ENCODE data around the gene NUTF2. TPM values are rescaled to one million over a fixed set of nuclear protein-coding genes. Genes with fewer than 3 reads are reported as not detected.
A peak's percentile ranks its signal among the peaks of the same experiment; 100 is the strongest.

NUTF2 gene
- total and polyA plus RNA-seq, 10 of the 15 experiments (the other 5 are each of a cell fraction or from before 2014, with no cell fraction given), result 116 to 342 (median 202) TPM

DNA sequence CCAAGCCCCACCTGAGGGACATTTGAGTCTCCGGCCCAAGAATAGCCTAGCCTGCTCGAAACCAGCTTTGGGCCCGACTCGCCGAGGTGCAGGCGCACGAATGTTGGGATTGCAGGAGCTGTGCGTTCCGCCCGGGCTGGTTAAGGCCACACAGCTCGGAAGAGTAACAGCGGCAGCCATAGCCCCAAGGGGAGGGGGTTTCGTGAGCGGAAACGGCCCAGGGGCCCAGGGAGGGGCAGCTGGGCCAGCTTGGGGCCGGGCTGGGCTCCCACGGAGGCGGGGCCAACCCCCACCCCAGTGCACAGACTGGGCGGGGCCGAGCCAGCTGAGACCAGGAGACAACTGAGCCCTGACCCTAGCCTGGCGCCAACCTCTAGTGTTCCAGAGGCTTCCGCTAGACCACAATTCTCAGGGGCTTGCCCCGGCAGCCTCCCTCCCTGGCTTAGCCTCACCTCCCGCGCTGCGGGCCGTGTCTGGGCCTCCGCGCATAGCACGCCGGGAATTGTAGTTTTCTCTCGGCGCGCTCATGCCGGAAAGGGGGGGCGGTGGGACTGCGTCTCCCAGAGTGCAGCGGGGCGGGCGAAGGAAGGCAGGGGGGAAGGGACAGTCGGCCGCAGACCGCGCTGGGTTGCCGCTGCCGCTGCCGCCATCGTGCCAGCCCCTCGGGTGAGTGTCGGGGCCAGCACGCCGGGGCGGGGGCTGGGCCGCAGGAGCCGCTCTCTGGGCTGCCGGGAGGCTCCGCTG lies at the start of gene NUTF2 (continued):
- 0 out of 2 replicates have a peak, but pooled peaks have one; percentile 7 for TF ChIP-seq NFYB (IDR thresholded peaks at IDR 0.05; ENCODE audit: insufficient read depth, low read depth, low read length)
- 0 out of 2 replicates have a peak, but pooled peaks have one; percentile 28 for TF ChIP-seq ZBED1 (IDR thresholded peaks at IDR 0.05; ENCODE audit: borderline replicate concordance)
- peak; percentile 84 for TF ChIP-seq SREBF1 (IDR thresholded peaks at IDR 0.05; ENCODE audit: low read length)
- no peak for TF ChIP-seq PAX8 (IDR thresholded peaks at IDR 0.05)
- TF ChIP-seq MTA2 (IDR thresholded peaks at IDR 0.05; ENCODE audit: low read depth), result no peak
- TF ChIP-seq CBX5 (IDR thresholded peaks at IDR 0.05; ENCODE audit: low read depth), result no peak
- TF ChIP-seq, protein P1, sequence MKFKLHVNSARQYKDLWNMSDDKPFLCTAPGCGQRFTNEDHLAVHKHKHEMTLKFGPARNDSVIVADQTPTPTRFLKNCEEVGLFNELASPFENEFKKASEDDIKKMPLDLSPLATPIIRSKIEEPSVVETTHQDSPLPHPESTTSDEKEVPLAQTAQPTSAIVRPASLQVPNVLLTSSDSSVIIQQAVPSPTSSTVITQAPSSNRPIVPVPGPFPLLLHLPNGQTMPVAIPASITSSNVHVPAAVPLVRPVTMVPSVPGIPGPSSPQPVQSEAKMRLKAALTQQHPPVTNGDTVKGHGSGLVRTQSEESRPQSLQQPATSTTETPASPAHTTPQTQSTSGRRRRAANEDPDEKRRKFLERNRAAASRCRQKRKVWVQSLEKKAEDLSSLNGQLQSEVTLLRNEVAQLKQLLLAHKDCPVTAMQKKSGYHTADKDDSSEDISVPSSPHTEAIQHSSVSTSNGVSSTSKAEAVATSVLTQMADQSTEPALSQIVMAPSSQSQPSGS (IDR thresholded peaks at IDR 0.05; ENCODE audit: low read length), result no peak
- peak; percentile 24; the same call in 1 of the 3 replicates for TF ChIP-seq POU2F2 (IDR thresholded peaks at IDR 0.05; ENCODE audit: borderline replicate concordance, low read depth, low read length)
- no peak for TF ChIP-seq CEBPZ (IDR thresholded peaks at IDR 0.05; ENCODE audit: low read depth, low read length)
- TF ChIP-seq NFXL1 (IDR thresholded peaks at IDR 0.05; ENCODE audit: borderline replicate concordance), result no peak
- no peak for TF ChIP-seq RFX5 (IDR thresholded peaks at IDR 0.05; ENCODE audit: low read depth, low read length)
- TF ChIP-seq, protein P2, sequence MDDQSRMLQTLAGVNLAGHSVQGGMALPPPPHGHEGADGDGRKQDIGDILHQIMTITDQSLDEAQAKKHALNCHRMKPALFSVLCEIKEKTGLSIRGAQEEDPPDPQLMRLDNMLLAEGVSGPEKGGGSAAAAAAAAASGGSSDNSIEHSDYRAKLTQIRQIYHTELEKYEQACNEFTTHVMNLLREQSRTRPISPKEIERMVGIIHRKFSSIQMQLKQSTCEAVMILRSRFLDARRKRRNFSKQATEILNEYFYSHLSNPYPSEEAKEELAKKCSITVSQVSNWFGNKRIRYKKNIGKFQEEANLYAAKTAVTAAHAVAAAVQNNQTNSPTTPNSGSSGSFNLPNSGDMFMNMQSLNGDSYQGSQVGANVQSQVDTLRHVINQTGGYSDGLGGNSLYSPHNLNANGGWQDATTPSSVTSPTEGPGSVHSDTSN (IDR thresholded peaks at IDR 0.05; ENCODE audit: insufficient replicate concordance, low read depth, low read length), result no peak
- TF ChIP-seq, protein P3, sequence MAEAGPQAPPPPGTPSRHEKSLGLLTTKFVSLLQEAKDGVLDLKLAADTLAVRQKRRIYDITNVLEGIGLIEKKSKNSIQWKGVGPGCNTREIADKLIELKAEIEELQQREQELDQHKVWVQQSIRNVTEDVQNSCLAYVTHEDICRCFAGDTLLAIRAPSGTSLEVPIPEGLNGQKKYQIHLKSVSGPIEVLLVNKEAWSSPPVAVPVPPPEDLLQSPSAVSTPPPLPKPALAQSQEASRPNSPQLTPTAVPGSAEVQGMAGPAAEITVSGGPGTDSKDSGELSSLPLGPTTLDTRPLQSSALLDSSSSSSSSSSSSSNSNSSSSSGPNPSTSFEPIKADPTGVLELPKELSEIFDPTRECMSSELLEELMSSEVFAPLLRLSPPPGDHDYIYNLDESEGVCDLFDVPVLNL (IDR thresholded peaks at IDR 0.05; ENCODE audit: low read depth, low read length), result peak; percentile 66; the same call in 1 of the 2 replicates
- no peak for TF ChIP-seq MYC (IDR thresholded peaks at IDR 0.05; ENCODE audit: insufficient read depth, insufficient read length, insufficient replicate concordance, low read length, severe bottlenecking)
- TF ChIP-seq, protein P4, sequence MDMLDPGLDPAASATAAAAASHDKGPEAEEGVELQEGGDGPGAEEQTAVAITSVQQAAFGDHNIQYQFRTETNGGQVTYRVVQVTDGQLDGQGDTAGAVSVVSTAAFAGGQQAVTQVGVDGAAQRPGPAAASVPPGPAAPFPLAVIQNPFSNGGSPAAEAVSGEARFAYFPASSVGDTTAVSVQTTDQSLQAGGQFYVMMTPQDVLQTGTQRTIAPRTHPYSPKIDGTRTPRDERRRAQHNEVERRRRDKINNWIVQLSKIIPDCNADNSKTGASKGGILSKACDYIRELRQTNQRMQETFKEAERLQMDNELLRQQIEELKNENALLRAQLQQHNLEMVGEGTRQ (IDR thresholded peaks at IDR 0.05; ENCODE audit: borderline replicate concordance, low read depth, low read length), result no peak
- TF ChIP-seq STAT3 (IDR thresholded peaks at IDR 0.05; ENCODE audit: low read depth, low read length), result no peak
- TF ChIP-seq SKIL (IDR thresholded peaks at IDR 0.05; ENCODE audit: low read depth, poor library complexity, severe bottlenecking), result no peak
- TF ChIP-seq CHD1 (IDR thresholded peaks at IDR 0.05; ENCODE audit: low read depth, low read length), result no peak
- TF ChIP-seq SIX5 (IDR thresholded peaks at IDR 0.05; ENCODE audit: low read depth, low read length, severe bottlenecking), result peak; percentile 95

Measured in GM12878 (cell line).